Ovary (tissue), 3 donors: Measurements from ENCODE around the gene SOHLH2.

Source experiments
- EP300 ChIP-seq: sonication (generic); formaldehyde crosslinking; IDR thresholded peaks from one replicate; pipeline ENCODE4 v1.6.1; 2017; ENCODE audit warnings: antibody characterized with exemption
- POLR2A ChIP-seq: fragments of 450-650 bp; IDR thresholded peaks from one replicate; pipeline ENCODE4 v1.6.1; 2017; ENCODE audit warnings: antibody characterized with exemption, mild to moderate bottlenecking, moderate library complexity
- TF ChIP-seq, protein P1 (sequence below), 3 donors: fragments of 450-650 bp in 2 of 3; fragments of 200-600 bp in 1 of 3; IDR thresholded peaks; one replicate each; pipeline versions ENCODE4 v1.5.1 to v1.8.0; 2016 to 2022; ENCODE audit warnings: antibody characterized with exemption in 3 of 3, mild to moderate bottlenecking in 1 of 3
- donor health status: DM: no; HTN: no; CAD: no.

GRCh38 chr13:36251017-36251416 lies 36.7 kb upstream of the SOHLH2 start:
- TF ChIP-seq, protein P1, sequence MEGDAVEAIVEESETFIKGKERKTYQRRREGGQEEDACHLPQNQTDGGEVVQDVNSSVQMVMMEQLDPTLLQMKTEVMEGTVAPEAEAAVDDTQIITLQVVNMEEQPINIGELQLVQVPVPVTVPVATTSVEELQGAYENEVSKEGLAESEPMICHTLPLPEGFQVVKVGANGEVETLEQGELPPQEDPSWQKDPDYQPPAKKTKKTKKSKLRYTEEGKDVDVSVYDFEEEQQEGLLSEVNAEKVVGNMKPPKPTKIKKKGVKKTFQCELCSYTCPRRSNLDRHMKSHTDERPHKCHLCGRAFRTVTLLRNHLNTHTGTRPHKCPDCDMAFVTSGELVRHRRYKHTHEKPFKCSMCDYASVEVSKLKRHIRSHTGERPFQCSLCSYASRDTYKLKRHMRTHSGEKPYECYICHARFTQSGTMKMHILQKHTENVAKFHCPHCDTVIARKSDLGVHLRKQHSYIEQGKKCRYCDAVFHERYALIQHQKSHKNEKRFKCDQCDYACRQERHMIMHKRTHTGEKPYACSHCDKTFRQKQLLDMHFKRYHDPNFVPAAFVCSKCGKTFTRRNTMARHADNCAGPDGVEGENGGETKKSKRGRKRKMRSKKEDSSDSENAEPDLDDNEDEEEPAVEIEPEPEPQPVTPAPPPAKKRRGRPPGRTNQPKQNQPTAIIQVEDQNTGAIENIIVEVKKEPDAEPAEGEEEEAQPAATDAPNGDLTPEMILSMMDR (IDR thresholded peaks at IDR 0.05): no peak
- TF ChIP-seq POLR2A (no peak), EP300 (no peak)
